HEK293 (cell line): ENCODE results near the gene FIS1.
A peak's percentile ranks its signal among the peaks of the same experiment; 100 is the strongest.

Experiments used
- EGR2 ChIP-seq: fragments of 450-650 bp; formaldehyde crosslinking; IDR thresholded peaks from 2 replicates; pipeline ENCODE4 v1.5.1; 2016; ENCODE audit warnings: low read depth, missing biosample characterization, missing genetic modification characterization
- GFI1B ChIP-seq: fragments of 450-650 bp; formaldehyde crosslinking; IDR thresholded peaks from 2 replicates; pipeline ENCODE4 v1.5.1; 2016; ENCODE audit warnings: missing biosample characterization, missing genetic modification characterization
- GLI4 ChIP-seq: fragments of 450-650 bp; formaldehyde crosslinking; IDR thresholded peaks from 2 replicates; pipeline ENCODE4 v1.5.1; 2016; ENCODE audit warnings: missing biosample characterization, missing genetic modification characterization
- GLIS1 ChIP-seq: fragments of 450-650 bp; formaldehyde crosslinking; IDR thresholded peaks from 2 replicates; pipeline ENCODE4 v1.5.1; 2016; ENCODE audit warnings: missing biosample characterization, missing genetic modification characterization
- IKZF3 ChIP-seq: fragments of 450-650 bp; IDR thresholded peaks from 2 replicates; pipeline ENCODE4 v1.5.0; 2018; ENCODE audit warnings: missing biosample characterization, mild to moderate bottlenecking, missing genetic modification characterization, moderate library complexity
- SCRT2 ChIP-seq: fragments of 450-650 bp; formaldehyde crosslinking; IDR thresholded peaks from 2 replicates; pipeline ENCODE4 v1.5.1; 2016; ENCODE audit warnings: missing biosample characterization, missing genetic modification characterization
- SP7 ChIP-seq: fragments of 450-650 bp; formaldehyde crosslinking; IDR thresholded peaks from 2 replicates; pipeline ENCODE4 v1.5.1; 2016; ENCODE audit warnings: missing biosample characterization, missing genetic modification characterization
- YY2 ChIP-seq: fragments of 450-650 bp; formaldehyde crosslinking; IDR thresholded peaks from 2 replicates; pipeline ENCODE4 v1.5.1; 2016; ENCODE audit warnings: missing biosample characterization, missing genetic modification characterization
- ZBTB11 ChIP-seq: fragments of 450-650 bp; formaldehyde crosslinking; conservative IDR thresholded peaks from 2 replicates; pipeline ENCODE4 v1.5.1; 2016; ENCODE audit warnings: low read depth, missing biosample characterization, missing genetic modification characterization
- ZBTB21 ChIP-seq: fragments of 450-650 bp; formaldehyde crosslinking; IDR thresholded peaks from 2 replicates; pipeline ENCODE4 v1.5.1; 2017; ENCODE audit warnings: missing biosample characterization, missing genetic modification characterization
- ZBTB26 ChIP-seq: fragments of 450-650 bp; formaldehyde crosslinking; optimal IDR thresholded peaks from 2 replicates; pipeline ENCODE3; 2016; ENCODE audit warnings: missing biosample characterization, mild to moderate bottlenecking, missing genetic modification characterization
- ZBTB6 ChIP-seq: fragments of 450-650 bp; formaldehyde crosslinking; IDR thresholded peaks from 2 replicates; pipeline ENCODE4 v1.5.1; 2017; ENCODE audit warnings: missing biosample characterization, missing genetic modification characterization
- ZBTB7A ChIP-seq: fragments of 450-650 bp; formaldehyde crosslinking; IDR thresholded peaks from 2 replicates; pipeline ENCODE4 v1.5.1; 2016; ENCODE audit warnings: low read depth, missing biosample characterization, missing genetic modification characterization
- ZEB2 ChIP-seq: fragments of 450-650 bp; formaldehyde crosslinking; IDR thresholded peaks from 2 replicates; pipeline ENCODE4 v1.5.1; 2016; ENCODE audit warnings: missing biosample characterization, missing genetic modification characterization
- ZNF114 ChIP-seq: fragments of 450-650 bp; formaldehyde crosslinking; IDR thresholded peaks from 2 replicates; pipeline ENCODE4 v1.5.0; 2017; ENCODE audit warnings: missing biosample characterization, missing genetic modification characterization
- ZNF133 ChIP-seq: fragments of 450-650 bp; formaldehyde crosslinking; IDR thresholded peaks from 2 replicates; pipeline ENCODE4 v1.5.1; 2016; ENCODE audit warnings: missing biosample characterization, missing genetic modification characterization
- ZNF16 ChIP-seq: fragments of 450-650 bp; formaldehyde crosslinking; IDR thresholded peaks from 2 replicates; pipeline ENCODE4 v1.5.1; 2016; ENCODE audit warnings: low read depth, missing biosample characterization, missing genetic modification characterization
- ZNF324 ChIP-seq: fragments of 450-650 bp; formaldehyde crosslinking; IDR thresholded peaks from 2 replicates; pipeline ENCODE4 v1.5.1; 2016; ENCODE audit warnings: missing biosample characterization, missing genetic modification characterization
- ZNF433 ChIP-seq: fragments of 450-650 bp; formaldehyde crosslinking; IDR thresholded peaks from 2 replicates; pipeline ENCODE4 v1.5.1; 2016; ENCODE audit warnings: missing biosample characterization, missing genetic modification characterization, low read depth
- ZNF514 ChIP-seq: fragments of 450-650 bp; formaldehyde crosslinking; IDR thresholded peaks from 2 replicates; pipeline ENCODE4 v1.5.1; 2016; ENCODE audit warnings: missing biosample characterization, missing genetic modification characterization
- ZNF521 ChIP-seq: fragments of 450-650 bp; formaldehyde crosslinking; IDR thresholded peaks from 2 replicates; pipeline ENCODE4 v1.5.1; 2017; ENCODE audit warnings: missing biosample characterization, mild to moderate bottlenecking, missing genetic modification characterization
- ZNF555 ChIP-seq: fragments of 450-650 bp; formaldehyde crosslinking; conservative IDR thresholded peaks from 2 replicates; pipeline ENCODE4 v1.5.1; 2017; ENCODE audit warnings: missing biosample characterization, mild to moderate bottlenecking, missing genetic modification characterization, inconsistent platforms
- ZNF76 ChIP-seq: fragments of 450-650 bp; formaldehyde crosslinking; IDR thresholded peaks from 2 replicates; pipeline ENCODE4; 2016; ENCODE audit warnings: low read depth, missing biosample characterization, missing genetic modification characterization, borderline replicate concordance
- ZNF768 ChIP-seq: fragments of 450-650 bp; formaldehyde crosslinking; IDR thresholded peaks from 2 replicates; pipeline ENCODE4 v1.5.1; 2018; ENCODE audit warnings: missing biosample characterization, mild to moderate bottlenecking, missing genetic modification characterization
- ZNF777 ChIP-seq: fragments of 450-650 bp; formaldehyde crosslinking; IDR thresholded peaks from 2 replicates; pipeline ENCODE4 v1.5.1; 2017; ENCODE audit warnings: missing biosample characterization, missing genetic modification characterization, borderline replicate concordance
- ZNF830 ChIP-seq: fragments of 450-650 bp; IDR thresholded peaks from 2 replicates; pipeline ENCODE4 v1.5.0; 2018; ENCODE audit warnings: missing biosample characterization, missing genetic modification characterization, low read depth, mild to moderate bottlenecking, moderate library complexity
- TF ChIP-seq, protein P1 (sequence below): fragments of 450-650 bp; IDR thresholded peaks from 2 replicates; pipeline ENCODE4 v1.5.1; 2018; ENCODE audit warnings: missing biosample characterization, missing genetic modification characterization
- TF ChIP-seq, protein P2 (sequence below): fragments of 450-650 bp; formaldehyde crosslinking; IDR thresholded peaks from 2 replicates; pipeline ENCODE4 v1.5.1; 2016; ENCODE audit warnings: missing biosample characterization, missing genetic modification characterization
- TF ChIP-seq, protein P3 (sequence below): fragments of 450-650 bp; formaldehyde crosslinking; IDR thresholded peaks from 2 replicates; pipeline ENCODE4 v1.5.1; 2016; ENCODE audit warnings: missing biosample characterization, missing genetic modification characterization

The FIS1 gene

DNA sequence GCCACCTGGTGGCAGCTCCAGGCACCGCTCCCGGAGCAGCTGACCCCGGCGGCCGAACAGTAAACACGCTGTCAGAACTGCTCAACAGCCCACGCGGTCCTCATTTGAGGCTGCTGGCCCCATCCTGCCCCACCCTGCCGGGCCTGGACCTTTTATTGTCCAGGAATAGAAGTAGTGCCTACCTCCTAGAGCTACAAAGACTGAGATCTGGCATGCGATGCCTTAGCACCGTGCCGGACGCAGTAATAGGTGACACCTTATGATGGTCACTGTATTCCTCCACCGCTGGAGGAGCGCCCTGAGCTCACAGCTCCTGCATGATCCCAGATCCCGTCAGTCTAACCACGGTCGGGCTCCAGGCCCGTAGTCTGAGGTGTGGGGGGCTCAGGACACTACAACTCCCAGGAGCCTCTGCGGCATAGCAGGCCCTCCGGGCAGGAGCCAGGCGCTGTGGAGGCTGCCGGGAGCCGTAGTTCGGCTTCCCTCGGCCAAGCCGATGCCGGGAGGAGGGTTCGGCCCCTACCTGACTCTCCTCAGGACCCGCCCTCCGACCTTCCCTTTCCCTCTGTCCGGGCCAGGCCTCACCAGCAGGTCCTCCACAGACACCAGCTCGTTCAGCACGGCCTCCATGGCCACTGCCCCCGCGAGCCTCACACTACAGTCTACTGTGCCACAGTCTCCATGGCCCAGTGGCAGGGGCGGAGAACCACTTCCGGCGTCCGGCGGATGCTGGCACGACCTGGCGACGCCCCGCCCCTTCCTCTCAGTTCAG lies at the start of gene FIS1 (continued):
- TF ChIP-seq GFI1B (tag by site-specific recombination) (no peak), SCRT2 (tag by site-specific recombination) (no peak), ZBTB7A (tag by site-specific recombination) (0 out of 2 replicates have a peak, but pooled peaks have one; percentile 4), ZNF324 (tag by site-specific recombination) (peak; percentile 67), ZBTB6 (no peak), GLIS1 (tag by site-specific recombination) (peak; percentile 11; the same call in 1 of the 2 replicates), ZBTB26 (tag by site-specific recombination) (peak; percentile 29), ZNF768 (tag by site-specific recombination) (no peak), ZNF76 (tag by site-specific recombination) (peak; percentile 99), SP7 (tag by site-specific recombination) (peak; percentile 68), ZNF777 (no peak), YY2 (tag by site-specific recombination) (peak; percentile 91), EGR2 (tag by site-specific recombination) (peak; percentile 36; the same call in 1 of the 2 replicates), ZBTB11 (tag by site-specific recombination) (peak; percentile 97), ZEB2 (tag by site-specific recombination) (peak; percentile 87), ZNF555 (tag by site-specific recombination) (no peak), ZNF514 (tag by site-specific recombination) (no peak), ZNF830 (tag by site-specific recombination) (no peak), ZBTB21 (tag by site-specific recombination) (no peak), ZNF133 (tag by site-specific recombination) (no peak), ZNF114 (tag by site-specific recombination) (no peak), ZNF521 (no peak), ZNF433 (tag by site-specific recombination) (no peak), IKZF3 (tag by site-specific recombination) (peak; percentile 32; the same call in 1 of the 2 replicates), ZNF16 (tag by site-specific recombination) (no peak), GLI4 (tag by site-specific recombination) (no peak)
- TF ChIP-seq, protein P1, sequence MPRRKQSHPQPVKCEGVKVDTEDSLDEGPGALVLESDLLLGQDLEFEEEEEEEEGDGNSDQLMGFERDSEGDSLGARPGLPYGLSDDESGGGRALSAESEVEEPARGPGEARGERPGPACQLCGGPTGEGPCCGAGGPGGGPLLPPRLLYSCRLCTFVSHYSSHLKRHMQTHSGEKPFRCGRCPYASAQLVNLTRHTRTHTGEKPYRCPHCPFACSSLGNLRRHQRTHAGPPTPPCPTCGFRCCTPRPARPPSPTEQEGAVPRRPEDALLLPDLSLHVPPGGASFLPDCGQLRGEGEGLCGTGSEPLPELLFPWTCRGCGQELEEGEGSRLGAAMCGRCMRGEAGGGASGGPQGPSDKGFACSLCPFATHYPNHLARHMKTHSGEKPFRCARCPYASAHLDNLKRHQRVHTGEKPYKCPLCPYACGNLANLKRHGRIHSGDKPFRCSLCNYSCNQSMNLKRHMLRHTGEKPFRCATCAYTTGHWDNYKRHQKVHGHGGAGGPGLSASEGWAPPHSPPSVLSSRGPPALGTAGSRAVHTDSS: no peak
- TF ChIP-seq, protein P2, sequence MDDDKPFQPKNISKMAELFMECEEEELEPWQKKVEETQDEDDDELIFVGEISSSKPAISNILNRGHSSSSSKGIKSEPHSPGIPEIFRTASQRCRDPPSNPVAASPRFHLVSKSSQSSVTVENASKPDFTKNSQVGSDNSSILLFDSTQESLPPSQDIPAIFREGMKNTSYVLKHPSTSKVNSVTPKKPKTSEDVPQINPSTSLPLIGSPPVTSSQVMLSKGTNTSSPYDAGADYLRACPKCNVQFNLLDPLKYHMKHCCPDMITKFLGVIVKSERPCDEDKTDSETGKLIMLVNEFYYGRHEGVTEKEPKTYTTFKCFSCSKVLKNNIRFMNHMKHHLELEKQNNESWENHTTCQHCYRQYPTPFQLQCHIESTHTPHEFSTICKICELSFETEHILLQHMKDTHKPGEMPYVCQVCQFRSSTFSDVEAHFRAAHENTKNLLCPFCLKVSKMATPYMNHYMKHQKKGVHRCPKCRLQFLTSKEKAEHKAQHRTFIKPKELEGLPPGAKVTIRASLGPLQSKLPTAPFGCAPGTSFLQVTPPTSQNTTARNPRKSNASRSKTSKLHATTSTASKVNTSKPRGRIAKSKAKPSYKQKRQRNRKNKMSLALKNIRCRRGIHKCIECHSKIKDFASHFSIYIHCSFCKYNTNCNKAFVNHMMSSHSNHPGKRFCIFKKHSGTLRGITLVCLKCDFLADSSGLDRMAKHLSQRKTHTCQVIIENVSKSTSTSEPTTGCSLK (tag by site-specific recombination): no peak
- TF ChIP-seq, protein P3, sequence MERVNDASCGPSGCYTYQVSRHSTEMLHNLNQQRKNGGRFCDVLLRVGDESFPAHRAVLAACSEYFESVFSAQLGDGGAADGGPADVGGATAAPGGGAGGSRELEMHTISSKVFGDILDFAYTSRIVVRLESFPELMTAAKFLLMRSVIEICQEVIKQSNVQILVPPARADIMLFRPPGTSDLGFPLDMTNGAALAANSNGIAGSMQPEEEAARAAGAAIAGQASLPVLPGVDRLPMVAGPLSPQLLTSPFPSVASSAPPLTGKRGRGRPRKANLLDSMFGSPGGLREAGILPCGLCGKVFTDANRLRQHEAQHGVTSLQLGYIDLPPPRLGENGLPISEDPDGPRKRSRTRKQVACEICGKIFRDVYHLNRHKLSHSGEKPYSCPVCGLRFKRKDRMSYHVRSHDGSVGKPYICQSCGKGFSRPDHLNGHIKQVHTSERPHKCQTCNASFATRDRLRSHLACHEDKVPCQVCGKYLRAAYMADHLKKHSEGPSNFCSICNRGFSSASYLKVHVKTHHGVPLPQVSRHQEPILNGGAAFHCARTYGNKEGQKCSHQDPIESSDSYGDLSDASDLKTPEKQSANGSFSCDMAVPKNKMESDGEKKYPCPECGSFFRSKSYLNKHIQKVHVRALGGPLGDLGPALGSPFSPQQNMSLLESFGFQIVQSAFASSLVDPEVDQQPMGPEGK: peak; percentile 8
